Mucosa of descending colon (tissue), 3 donors: ENCODE results near the gene HSPA12A. TPM values are rescaled to one million over a fixed set of nuclear protein-coding genes. Genes with fewer than 3 reads are reported as not detected.

Experiments used
- ATAC-seq: fragments of 200-7000 bp; cut with Tn5 transposase; one replicate; pipeline ENCODE4 v1.9.1; 2020; ENCODE audit warnings: mild to moderate bottlenecking, moderate library complexity
- DNase-seq, 3 donors: peaks; one replicate each; pipeline ENCODE4 v3.0.0-alpha.2; 2020
- H3K36me3 ChIP-seq: fragments of 200-600 bp; one replicate; pipeline ENCODE4 v1.8.0; 2021; ENCODE audit warnings: low read depth, mild to moderate bottlenecking
- H3K4me1 ChIP-seq: fragments of 200-600 bp; one replicate; pipeline ENCODE4 v1.8.0; 2021; ENCODE audit warnings: low read depth, mild to moderate bottlenecking
- H3K4me3 ChIP-seq: fragments of 200-600 bp; one replicate; pipeline ENCODE4 v1.8.0; 2021; ENCODE audit warnings: mild to moderate bottlenecking
- H3K9me3 ChIP-seq: fragments of 200-600 bp; one replicate; pipeline ENCODE4 v1.8.0; 2021; ENCODE audit warnings: mild to moderate bottlenecking
- CTCF ChIP-seq: fragments of 200-600 bp; IDR thresholded peaks from one replicate; pipeline ENCODE4 v1.8.0; 2022; ENCODE audit warnings: antibody characterized with exemption, mild to moderate bottlenecking
- intact Hi-C, 2 donors: fragments of 100-400 bp; cut with DNase I in 1 of 2; cut with micrococcal nuclease in 1 of 2; formaldehyde crosslinking; loops; one replicate each; pipeline versions ENCODE4 v1.11.0 to v1.11.1; 2022; cut with DNase I, micrococcal nuclease
- total RNA-seq, 3 donors: library from RNA; stranded (reverse); fragmentation: NEBNext Ultra II Directional in 2 of 3; extraction: Animal tissue kit (Norgen Biotek cat#: 25700) in 2 of 3; gene quantifications; one replicate each; pipeline versions ENCODE4 v1.2.1 to v1.2.4, GENCODE V29; 2021 to 2023
- donor health status: DM: no; HTN: no; CAD: no; lungs with moderate emphysema.
- donor health status: DM: no; HTN: no; CAD: no.
- donor health status: DM: no; HTN: yes; CAD: no.

HSPA12A gene
- total RNA-seq, 3 donors from 2014 or later, result 7.7 to 20.6 (median 8.8) TPM

- DNase-seq (no peak), ATAC-seq (peak; percentile 20)
- no peak for TF ChIP-seq CTCF
- Histone ChIP-seq H3K9me3 (no peaks in the 10 kb centered on the region), H3K36me3 (no peaks in the 10 kb centered on the region), H3K4me1 (peaks cover 14% of the 10 kb centered on the region), H3K4me3 (no peak overlapping the region)
- intact Hi-C loops, result no loop called here
Measured at GRCh38 chr10:116621476-116621875, 120.9 kb downstream of the HSPA12A start.

Other genes with a start within 250 kb of the HSPA12A start
- not detected for gene PNLIP, start 196.6 kb downstream of the HSPA12A start, total RNA-seq
- gene PNLIPRP1, start 151.6 kb downstream of the HSPA12A start, total RNA-seq, result under 1 TPM in 1 of 3 donors, not detected in 2; 0.75 TPM
- gene PNLIPRP2, start 121.6 kb downstream of the HSPA12A start, total RNA-seq, result 1 to 10 TPM; 2.8 to 8.9 (median 2.8) TPM
- under 1 TPM in 1 of 3 donors, not detected in 2; 0.31 TPM for gene ENO4, start 106.9 kb upstream of the HSPA12A start, total RNA-seq